Prostate gland (tissue), 2 donors: ENCODE measurements around the gene TPD52L1.

Experiments used
- POLR2A ChIP-seq: fragments of 450-650 bp; IDR thresholded peaks from one replicate; pipeline ENCODE4 v1.6.1; 2016; ENCODE audit warnings: antibody characterized with exemption, mild to moderate bottlenecking
- POLR2AphosphoS5 ChIP-seq: sonication (generic); formaldehyde crosslinking; IDR thresholded peaks from one replicate; pipeline ENCODE4 v1.6.1; 2017; ENCODE audit warnings: antibody characterized with exemption
- TF ChIP-seq, protein P1 (sequence below), 4 experiments: fragments of 200-600 bp in 2 of 4; fragments of 450-650 bp in 2 of 4; sonication (generic) in 2 of 4; IDR thresholded peaks; 1 replicate in 3 of 4; 2 replicates in 1 of 4; pipeline ENCODE4 v1.5.1; 2016 to 2019; ENCODE audit warnings: antibody characterized with exemption in 4 of 4, mild to moderate bottlenecking in 2 of 4, moderate library complexity in 2 of 4

DNA sequence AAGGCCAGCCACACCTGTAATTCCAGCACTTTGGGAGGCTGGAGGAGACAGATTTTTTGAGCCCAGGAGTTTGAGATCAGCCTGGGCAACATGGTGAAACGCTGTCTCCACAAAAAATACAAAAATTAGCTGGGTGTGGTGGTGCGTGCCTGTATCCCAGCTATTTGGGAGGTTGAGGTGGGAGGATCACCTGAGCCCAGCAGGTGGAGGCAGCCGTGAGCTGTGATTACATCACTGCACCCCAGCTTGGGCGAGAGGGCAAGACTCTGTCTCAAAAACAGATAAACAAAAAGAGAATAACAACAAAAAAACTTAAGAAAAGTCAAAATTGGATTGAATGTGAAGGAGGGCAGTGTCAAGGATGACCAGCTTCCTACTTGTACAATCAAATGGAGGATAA lies 2.9 kb downstream of the TPD52L1 start:
- TF ChIP-seq POLR2A = no peak
- TF ChIP-seq, protein P1, sequence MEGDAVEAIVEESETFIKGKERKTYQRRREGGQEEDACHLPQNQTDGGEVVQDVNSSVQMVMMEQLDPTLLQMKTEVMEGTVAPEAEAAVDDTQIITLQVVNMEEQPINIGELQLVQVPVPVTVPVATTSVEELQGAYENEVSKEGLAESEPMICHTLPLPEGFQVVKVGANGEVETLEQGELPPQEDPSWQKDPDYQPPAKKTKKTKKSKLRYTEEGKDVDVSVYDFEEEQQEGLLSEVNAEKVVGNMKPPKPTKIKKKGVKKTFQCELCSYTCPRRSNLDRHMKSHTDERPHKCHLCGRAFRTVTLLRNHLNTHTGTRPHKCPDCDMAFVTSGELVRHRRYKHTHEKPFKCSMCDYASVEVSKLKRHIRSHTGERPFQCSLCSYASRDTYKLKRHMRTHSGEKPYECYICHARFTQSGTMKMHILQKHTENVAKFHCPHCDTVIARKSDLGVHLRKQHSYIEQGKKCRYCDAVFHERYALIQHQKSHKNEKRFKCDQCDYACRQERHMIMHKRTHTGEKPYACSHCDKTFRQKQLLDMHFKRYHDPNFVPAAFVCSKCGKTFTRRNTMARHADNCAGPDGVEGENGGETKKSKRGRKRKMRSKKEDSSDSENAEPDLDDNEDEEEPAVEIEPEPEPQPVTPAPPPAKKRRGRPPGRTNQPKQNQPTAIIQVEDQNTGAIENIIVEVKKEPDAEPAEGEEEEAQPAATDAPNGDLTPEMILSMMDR (IDR thresholded peaks at IDR 0.05) = no peak
- no peak for TF ChIP-seq POLR2AphosphoS5
